ENCODE data around the gene NUDT4B.
"Not testable (repeated sequence)": the region's sequence is repeated elsewhere in the genome, so short reads cannot be mapped to it uniquely, and the experiment has no call there.

DNA sequence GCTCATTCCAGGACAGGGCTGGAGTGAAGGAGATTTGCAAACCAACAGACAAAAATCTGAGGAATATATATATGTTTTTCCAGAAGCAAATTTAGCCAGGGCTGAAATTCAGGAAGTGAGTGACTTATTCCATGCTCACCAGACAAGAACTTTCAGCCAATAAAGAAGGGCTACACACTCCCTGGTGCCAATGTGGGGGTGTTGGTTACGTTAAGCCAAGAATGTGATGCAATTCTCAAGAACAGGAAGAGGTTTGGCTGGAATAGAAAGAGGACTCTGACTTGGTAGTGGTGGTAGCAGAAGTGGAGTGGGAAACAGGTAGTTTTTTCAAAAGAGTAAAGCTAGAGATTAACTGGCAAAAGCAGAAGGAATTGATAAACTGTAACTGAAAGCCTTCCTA, 11.6 kb downstream of the NUDT4B start:
- TF ChIP-seq EP300, POLR2A, POLR2AphosphoS5 (IDR thresholded peaks at IDR 0.05): not testable (repeated sequence)
- TF ChIP-seq, protein P1, sequence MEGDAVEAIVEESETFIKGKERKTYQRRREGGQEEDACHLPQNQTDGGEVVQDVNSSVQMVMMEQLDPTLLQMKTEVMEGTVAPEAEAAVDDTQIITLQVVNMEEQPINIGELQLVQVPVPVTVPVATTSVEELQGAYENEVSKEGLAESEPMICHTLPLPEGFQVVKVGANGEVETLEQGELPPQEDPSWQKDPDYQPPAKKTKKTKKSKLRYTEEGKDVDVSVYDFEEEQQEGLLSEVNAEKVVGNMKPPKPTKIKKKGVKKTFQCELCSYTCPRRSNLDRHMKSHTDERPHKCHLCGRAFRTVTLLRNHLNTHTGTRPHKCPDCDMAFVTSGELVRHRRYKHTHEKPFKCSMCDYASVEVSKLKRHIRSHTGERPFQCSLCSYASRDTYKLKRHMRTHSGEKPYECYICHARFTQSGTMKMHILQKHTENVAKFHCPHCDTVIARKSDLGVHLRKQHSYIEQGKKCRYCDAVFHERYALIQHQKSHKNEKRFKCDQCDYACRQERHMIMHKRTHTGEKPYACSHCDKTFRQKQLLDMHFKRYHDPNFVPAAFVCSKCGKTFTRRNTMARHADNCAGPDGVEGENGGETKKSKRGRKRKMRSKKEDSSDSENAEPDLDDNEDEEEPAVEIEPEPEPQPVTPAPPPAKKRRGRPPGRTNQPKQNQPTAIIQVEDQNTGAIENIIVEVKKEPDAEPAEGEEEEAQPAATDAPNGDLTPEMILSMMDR (IDR thresholded peaks at IDR 0.05), result not testable (repeated sequence)
